B cell (primary cell): ENCODE measurements around the gene ASMT. TPM values are rescaled to one million over a fixed set of nuclear protein-coding genes. Genes with fewer than 3 reads are reported as not detected.

Experiments used
- ATAC-seq: fragments of 200-7000 bp; cut with Tn5 transposase; one replicate; pipeline ENCODE4 v1.10.0; 2021; ENCODE audit warnings: low read depth, mild to moderate bottlenecking, moderate number of reproducible peaks, moderate library complexity
- CTCF ChIA-PET: fragments of 350-600 bp; sonication (Branson Sonifier 250); formaldehyde crosslinking; loops from one replicate; lab custom pipeline; 2021; ENCODE audit warnings: antibody characterized with exemption, inconsistent platforms; lab: Charles Lee
- POLR2A ChIA-PET: fragments of 350-600 bp; sonication (Branson Sonifier 250); formaldehyde crosslinking; loops from one replicate; lab custom pipeline; 2021; ENCODE audit warnings: antibody characterized with exemption; lab: Charles Lee
- DNase-seq: peaks from one replicate; pipeline ENCODE4 v3.0.0; 2013
- H2AFZ ChIP-seq: 2 replicates; pipeline ENCODE4 v1.6.1; 2012; ENCODE audit warnings: mild to moderate bottlenecking, low read depth, low read length; ENCODE audit not compliant: insufficient read depth, poor library complexity, severe bottlenecking
- H3K27ac ChIP-seq, 2 donors: 1 replicate in 1 of 2; 2 replicates in 1 of 2; pipeline ENCODE4 v1.5.1; 2012 to 2013; ENCODE audit warnings: low read length in 2 of 2, mild to moderate bottlenecking in 2 of 2, moderate library complexity in 1 of 2
- H3K27me3 ChIP-seq, 4 experiments: fragments of 200-600 bp in 1 of 4; sonication (generic) in 1 of 4; replicated peaks in 1 of 4; 1 replicate in 2 of 4; 2 replicates in 2 of 4; pipeline versions ENCODE4 v1.6.1 to v1.7.0; 2013 to 2016; ENCODE audit warnings: low read length in 3 of 4, mild to moderate bottlenecking in 2 of 4, mixed read lengths in 1 of 4, moderate library complexity in 1 of 4; ENCODE audit not compliant: insufficient read depth in 4 of 4, control insufficient read depth in 3 of 4; ENCODE audit errors: control extremely low read depth in 1 of 4
- H3K36me3 ChIP-seq, 2 experiments: replicated peaks in 1 of 2; 1 replicate in 1 of 2; 2 replicates in 1 of 2; pipeline versions ENCODE4 v1.6.1 to v1.7.1; 2013; ENCODE audit warnings: low read length in 1 of 2; ENCODE audit not compliant: insufficient read depth in 2 of 2, control insufficient read depth in 1 of 2; ENCODE audit errors: control extremely low read depth in 1 of 2, extremely low read depth in 1 of 2
- H3K4me1 ChIP-seq, 2 donors: fragments of 200-600 bp in 1 of 2; sonication (generic) in 1 of 2; 1 replicate in 1 of 2; 2 replicates in 1 of 2; pipeline versions ENCODE4 v1.5.1 to v1.6.1; 2013 to 2017; ENCODE audit warnings: low read length in 2 of 2; ENCODE audit not compliant: control insufficient read depth in 2 of 2, insufficient read depth in 2 of 2
- H3K4me2 ChIP-seq: replicated peaks from 2 replicates; pipeline ENCODE3; 2012; ENCODE audit warnings: mild to moderate bottlenecking, low read depth, low read length; ENCODE audit not compliant: poor library complexity, severe bottlenecking
- H3K4me3 ChIP-seq, 5 experiments: fragments of 200-600 bp in 1 of 5; sonication (generic) in 1 of 5; 1 replicate in 3 of 5; 2 replicates in 2 of 5; pipeline versions ENCODE4 v1.5.1 to v1.7.0; 2011 to 2016; ENCODE audit warnings: low read length in 4 of 5, mild to moderate bottlenecking in 4 of 5, low read depth in 2 of 5, control low read depth in 1 of 5, moderate library complexity in 1 of 5; ENCODE audit not compliant: insufficient read depth in 1 of 5; ENCODE audit errors: control extremely low read depth in 1 of 5, extremely low read depth in 1 of 5
- H3K79me2 ChIP-seq: fragments of 200-600 bp; sonication (generic); one replicate; pipeline ENCODE4 v1.6.0; 2016; ENCODE audit warnings: low read length; ENCODE audit not compliant: control insufficient read depth, insufficient read depth
- H3K9ac ChIP-seq: fragments of 200-600 bp; sonication (generic); 2 replicates; pipeline ENCODE4 v1.6.1; 2017; ENCODE audit warnings: mild to moderate bottlenecking, low read length, moderate library complexity
- H3K9me3 ChIP-seq, 3 donors: one replicate each; pipeline versions ENCODE4 v1.6.1 to v1.7.1; 2013; ENCODE audit warnings: low read length in 2 of 3; ENCODE audit not compliant: control insufficient read depth in 2 of 3, insufficient read depth in 1 of 3; ENCODE audit errors: control extremely low read depth in 1 of 3
- H4K20me1 ChIP-seq: 2 replicates; pipeline ENCODE4 v1.6.0; 2012; ENCODE audit warnings: mild to moderate bottlenecking, low read length; ENCODE audit not compliant: insufficient read depth, control insufficient read depth, poor library complexity, severe bottlenecking
- H3K27ac Mint-ChIP-seq: one replicate; pipeline ENCODE4 v1.8.0; 2021; ENCODE audit warnings: mixed read lengths
- H3K27me3 Mint-ChIP-seq: one replicate; pipeline ENCODE4 v1.8.0; 2021; ENCODE audit warnings: mixed read lengths
- H3K4me1 Mint-ChIP-seq: one replicate; pipeline ENCODE4 v1.8.0; 2021; ENCODE audit warnings: mixed read lengths
- H3K4me3 Mint-ChIP-seq: one replicate; pipeline ENCODE4 v1.8.0; 2021; ENCODE audit warnings: mixed read lengths
- H3K9me3 Mint-ChIP-seq: one replicate; pipeline ENCODE4 v1.8.0; 2022; ENCODE audit warnings: mixed read lengths; ENCODE audit not compliant: insufficient read depth
- EZH2 ChIP-seq: IDR thresholded peaks from 2 replicates; pipeline ENCODE4 v1.6.1; 2012; ENCODE audit warnings: borderline replicate concordance, low read depth, mild to moderate bottlenecking, moderate library complexity, low read length; ENCODE audit not compliant: insufficient read depth, poor library complexity, severe bottlenecking
- WGBS: methylation state at CpG from one replicate; pipeline ENCODE4 v1.1.5; 2013; ENCODE audit warnings: missing lambda C conversion rate; ENCODE audit not compliant: insufficient coverage; 5-methylcytosine and 5-hydroxymethylcytosine counted together
- intact Hi-C: fragments of 100-400 bp; cut with micrococcal nuclease; formaldehyde crosslinking; loops from one replicate; pipeline ENCODE4 v1.10.0; 2022
- polyA plus RNA-seq: library from polyadenylated mRNA; depleted of rRNA; stranded (reverse); fragments of >200 nt; gene quantifications from 2 replicates; pipeline ENCODE4 v1.2.3, GENCODE V29; 2012
- total RNA-seq, 2 donors: library from RNA; stranded (reverse); fragments of 120-200 nt in 1 of 2; gene quantifications; 1 replicate in 1 of 2; 2 replicates in 1 of 2; pipeline versions ENCODE4 v1.2.3 to v1.2.4, GENCODE V29; 2013 to 2022
- TF ChIP-seq, protein P1 (sequence below): fragments of 200-600 bp; IDR thresholded peaks from one replicate; pipeline ENCODE4 v1.8.0; 2022; ENCODE audit warnings: antibody characterized with exemption, mild to moderate bottlenecking

The ASMT gene
- total and polyA plus RNA-seq, 2 donors (not counting 1 experiment from before 2014, with no cell fraction given): 0.63 TPM; not detected in 1

DNA sequence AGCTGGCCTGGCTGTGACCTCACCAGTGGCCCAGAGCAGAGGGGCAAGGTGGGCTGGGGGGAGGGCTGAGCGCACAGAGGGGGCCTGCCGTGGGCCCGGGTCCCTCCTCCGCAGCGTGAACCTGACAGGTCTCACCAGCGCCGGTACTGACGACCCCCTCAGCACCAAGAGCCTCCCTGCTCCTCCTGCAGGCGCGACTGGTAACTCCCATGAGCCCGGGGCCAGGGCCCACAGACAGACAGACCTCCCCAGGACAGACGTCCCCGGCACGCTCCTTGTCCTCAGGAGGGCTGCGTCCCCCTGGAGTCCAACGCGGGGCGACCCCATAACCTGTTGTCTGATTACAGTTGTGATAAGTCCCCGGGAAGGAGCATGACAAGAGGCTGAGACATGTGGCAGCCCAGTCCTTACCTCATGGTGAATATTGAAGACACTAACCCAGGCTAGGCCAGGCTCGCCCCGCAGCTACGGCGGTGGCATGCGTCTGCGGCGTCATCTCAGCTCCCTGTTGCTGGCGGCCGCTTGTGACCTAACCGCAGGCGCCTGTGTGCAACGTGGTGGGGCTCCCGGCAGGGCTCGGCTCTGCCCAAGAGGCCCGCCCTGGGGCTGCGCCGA, 15.0 kb upstream of the ASMT start:
- no peak for ATAC-seq

DNA sequence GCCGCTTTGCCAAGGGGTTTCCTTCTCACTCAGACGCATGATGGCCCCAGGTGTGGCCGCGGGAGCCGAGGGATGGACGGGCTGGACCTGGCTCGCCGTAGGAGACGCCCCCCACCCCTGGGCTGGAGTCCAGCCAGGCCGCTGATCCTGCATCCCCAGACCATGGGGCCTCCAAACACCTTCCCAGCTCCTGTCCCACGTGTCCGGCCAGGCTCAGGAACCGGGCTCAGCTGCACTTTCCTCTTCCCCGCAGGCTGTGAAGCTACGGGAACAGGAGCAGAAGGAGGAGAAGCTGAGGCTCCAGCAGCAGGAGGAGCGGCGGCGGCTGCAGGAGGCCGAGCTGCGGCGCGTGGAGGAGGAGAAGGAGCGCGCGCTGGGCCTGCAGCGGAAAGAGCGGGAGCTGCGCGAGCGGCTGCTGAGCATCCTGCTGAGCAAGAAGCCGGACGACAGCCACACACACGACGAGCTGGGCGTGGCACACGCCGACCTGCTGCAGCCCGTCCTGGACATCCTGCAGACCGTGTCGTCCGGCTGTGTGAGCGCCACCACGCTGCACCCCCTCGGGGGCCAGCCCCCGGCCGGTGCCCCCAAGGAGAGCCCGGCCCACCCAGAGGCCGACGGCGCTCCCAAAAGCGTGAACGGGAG, 14.3 kb upstream of the ASMT start:
- Histone ChIP-seq H3K27ac (no peak overlapping the region), H3K9me3 (peaks cover 0 to 7% (median 0%) of the 10 kb centered on the region in 3 donors), H3K4me1 (peaks cover 0 to 11% of the 10 kb centered on the region in 2 donors), H3K4me2 (no peak overlapping the region), H2AFZ (no peak overlapping the region), H3K9ac (no peak overlapping the region), H3K27me3 (no peaks in the 10 kb centered on the region), H4K20me1 (peaks cover 61% of the 10 kb centered on the region), H3K79me2 (peaks cover 47% of the 10 kb centered on the region), H3K36me3 (peaks cover 3 to 72% of the 10 kb centered on the region in 2 experiments), H3K4me3 (no peak overlapping the region)
- no peaks in the 10 kb centered on the region for H3K27me3 Mint-ChIP-seq
- TF ChIP-seq, protein P1, sequence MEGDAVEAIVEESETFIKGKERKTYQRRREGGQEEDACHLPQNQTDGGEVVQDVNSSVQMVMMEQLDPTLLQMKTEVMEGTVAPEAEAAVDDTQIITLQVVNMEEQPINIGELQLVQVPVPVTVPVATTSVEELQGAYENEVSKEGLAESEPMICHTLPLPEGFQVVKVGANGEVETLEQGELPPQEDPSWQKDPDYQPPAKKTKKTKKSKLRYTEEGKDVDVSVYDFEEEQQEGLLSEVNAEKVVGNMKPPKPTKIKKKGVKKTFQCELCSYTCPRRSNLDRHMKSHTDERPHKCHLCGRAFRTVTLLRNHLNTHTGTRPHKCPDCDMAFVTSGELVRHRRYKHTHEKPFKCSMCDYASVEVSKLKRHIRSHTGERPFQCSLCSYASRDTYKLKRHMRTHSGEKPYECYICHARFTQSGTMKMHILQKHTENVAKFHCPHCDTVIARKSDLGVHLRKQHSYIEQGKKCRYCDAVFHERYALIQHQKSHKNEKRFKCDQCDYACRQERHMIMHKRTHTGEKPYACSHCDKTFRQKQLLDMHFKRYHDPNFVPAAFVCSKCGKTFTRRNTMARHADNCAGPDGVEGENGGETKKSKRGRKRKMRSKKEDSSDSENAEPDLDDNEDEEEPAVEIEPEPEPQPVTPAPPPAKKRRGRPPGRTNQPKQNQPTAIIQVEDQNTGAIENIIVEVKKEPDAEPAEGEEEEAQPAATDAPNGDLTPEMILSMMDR: no peak
- TF ChIP-seq EZH2: no peak
- H3K4me1 Mint-ChIP-seq: peaks cover 5% of the 10 kb centered on the region
- no peak overlapping the region for H3K4me3 Mint-ChIP-seq
- H3K27ac Mint-ChIP-seq: no peak overlapping the region
- ChIA-PET CTCF (no interaction called here), POLR2A (no interaction called here)
- DNase-seq (no peak), ATAC-seq (no peak)
- intact Hi-C loops: no loop called here
- no peaks in the 10 kb centered on the region for H3K9me3 Mint-ChIP-seq
- WGBS: 99% methylated on average over 50 of the region's 52 CpGs

More for the DNA sequence above, 15.0 kb upstream of the ASMT start:
- H3K9ac ChIP-seq: no peak overlapping the region
- H4K20me1 ChIP-seq: peaks cover 67% of the 10 kb centered on the region
- Mint-ChIP-seq H3K4me3 (no peak overlapping the region), H3K9me3 (no peaks in the 10 kb centered on the region), H3K27me3 (no peaks in the 10 kb centered on the region), H3K4me1 (peaks cover 9% of the 10 kb centered on the region), H3K27ac (no peak overlapping the region)
- H3K4me2 ChIP-seq: no peak overlapping the region
- ChIA-PET CTCF (no interaction called here), POLR2A (no interaction called here)
- WGBS: 99% methylated on average over 34 of the region's 36 CpGs
- H3K27ac ChIP-seq: no peak overlapping the region
- DNase-seq: no peak
- H3K27me3 ChIP-seq: no peaks in the 10 kb centered on the region
- intact Hi-C loops: no loop called here
- H3K4me3 ChIP-seq: no peak overlapping the region
- H3K79me2 ChIP-seq: peaks cover 53% of the 10 kb centered on the region
- no peak overlapping the region for H2AFZ ChIP-seq
- peaks cover 0 to 7% (median 0%) of the 10 kb centered on the region in 3 donors for H3K9me3 ChIP-seq
- peaks cover 3 to 78% of the 10 kb centered on the region in 2 experiments for H3K36me3 ChIP-seq
- TF ChIP-seq EZH2: no peak
- TF ChIP-seq, protein P1: no peak
- H3K4me1 ChIP-seq: peaks cover 0 to 11% of the 10 kb centered on the region in 2 donors
